HG02763 (cell line): ENCODE data around the gene TENM3.
A peak's percentile ranks its signal among the peaks of the same experiment; 100 is the strongest.
"Not testable (repeated sequence)": the region's sequence is repeated elsewhere in the genome, so short reads cannot be mapped to it uniquely, and the experiment has no call there.

Source experiments
- ATAC-seq: cut with Tn5 transposase; IDR thresholded peaks from one replicate; pipeline ENCODE4 v1.9.1; 2021; ENCODE audit warnings: mild to moderate bottlenecking, moderate library complexity; ENCODE audit not compliant: unreplicated experiment

TENM3 gene

GRCh38 chr4:182803235-182803634, 560.0 kb downstream of the TENM3 start:
- no peak for ATAC-seq

- ATAC-seq: no peak
These were observed 560.9 kb downstream of the TENM3 start for GRCh38 chr4:182804131-182804530.

- ATAC-seq: no peak
These were observed 562.1 kb downstream of the TENM3 start for GRCh38 chr4:182805321-182805720.

GRCh38 chr4:182805750-182806149, 562.5 kb downstream of the TENM3 start:
- no peak for ATAC-seq

GRCh38 chr4:182806259-182807252, 563.4 kb downstream of the TENM3 start:
- ATAC-seq: peak; percentile 67

GRCh38 chr4:182807346-182807745, 564.1 kb downstream of the TENM3 start:
- no peak for ATAC-seq

- no peak for ATAC-seq
These were observed 564.8 kb downstream of the TENM3 start for GRCh38 chr4:182807767-182808548.

GRCh38 chr4:182808673-182809416, 565.6 kb downstream of the TENM3 start:
- ATAC-seq: peak; percentile 74

GRCh38 chr4:182809417-182810102, 566.4 kb downstream of the TENM3 start:
- peak; percentile 20 for ATAC-seq

GRCh38 chr4:182810103-182810615, 567.0 kb downstream of the TENM3 start:
- no peak for ATAC-seq

GRCh38 chr4:182812916-182813315, 569.7 kb downstream of the TENM3 start:
- no peak for ATAC-seq

GRCh38 chr4:182814065-182814464, 570.9 kb downstream of the TENM3 start:
- not testable (repeated sequence) for ATAC-seq

- no peak for ATAC-seq
These were observed 575.9 kb downstream of the TENM3 start for GRCh38 chr4:182818926-182819730.

- no peak for ATAC-seq
These were observed 576.5 kb downstream of the TENM3 start for GRCh38 chr4:182819751-182820150.

- ATAC-seq: no peak
These were observed 579.4 kb downstream of the TENM3 start for GRCh38 chr4:182822554-182822953.

- peak; percentile 70 for ATAC-seq
These were observed 580.4 kb downstream of the TENM3 start for GRCh38 chr4:182823576-182823975.

- ATAC-seq: no peak
These were observed 581.8 kb downstream of the TENM3 start for GRCh38 chr4:182825003-182825402.

- ATAC-seq: no peak
These were observed 582.6 kb downstream of the TENM3 start for GRCh38 chr4:182825786-182826185.

GRCh38 chr4:182826391-182826790, 583.2 kb downstream of the TENM3 start:
- ATAC-seq: peak; percentile 36
